OCI-LY1 (cell line): ENCODE results near the gene KDM4B.

ENCODE experiments used
- H2AFZ ChIP-seq: fragments of 200-600 bp; sonication (generic), shearing (Covaris generic); 2 replicates; pipeline ENCODE4 v1.6.0; 2014; ENCODE audit warnings: antibody characterized with exemption, mild to moderate bottlenecking, low read length
- H3F3A ChIP-seq: fragments of 200-600 bp; sonication (generic), shearing (Covaris generic); 2 replicates; pipeline ENCODE4 v1.6.0; 2014; ENCODE audit warnings: mild to moderate bottlenecking, antibody characterized with exemption, low read length, moderate library complexity; ENCODE audit not compliant: insufficient read depth
- H3K27ac ChIP-seq: fragments of 200-600 bp; sonication (generic); 2 replicates; pipeline ENCODE4 v1.5.1; 2014; ENCODE audit warnings: low read length, mixed run types, mild to moderate bottlenecking, low read depth; ENCODE audit not compliant: poor library complexity, severe bottlenecking
- H3K27me3 ChIP-seq: fragments of 200-600 bp; sonication (generic); 2 replicates; pipeline ENCODE4 v1.6.0; 2014; ENCODE audit warnings: antibody characterized with exemption, mild to moderate bottlenecking, low read length, moderate library complexity; ENCODE audit not compliant: insufficient read depth
- H3K36me3 ChIP-seq: fragments of 200-600 bp; sonication (generic); 2 replicates; pipeline ENCODE4 v1.6.1; 2014; ENCODE audit warnings: mild to moderate bottlenecking, antibody characterized with exemption, low read length, moderate library complexity, mixed read lengths; ENCODE audit not compliant: insufficient read depth
- H3K4me1 ChIP-seq: fragments of 200-600 bp; sonication (generic); 2 replicates; pipeline ENCODE4 v1.5.1; 2014; ENCODE audit warnings: mild to moderate bottlenecking, low read length, moderate library complexity; ENCODE audit not compliant: insufficient read depth, severe bottlenecking
- H3K4me2 ChIP-seq: fragments of 200-600 bp; sonication (generic), shearing (Covaris generic); 2 replicates; pipeline ENCODE4 v1.6.1; 2014; ENCODE audit warnings: low read length
- H3K4me3 ChIP-seq: fragments of 200-600 bp; sonication (generic); 2 replicates; pipeline ENCODE4 v1.5.1; 2014; ENCODE audit warnings: low read length, low read depth, mild to moderate bottlenecking, mixed read lengths; ENCODE audit not compliant: poor library complexity, severe bottlenecking
- H3K79me2 ChIP-seq: fragments of 200-600 bp; shearing (Covaris generic); 2 replicates; pipeline ENCODE4 v1.6.1; 2016; ENCODE audit warnings: mixed run types, low read length, mixed read lengths; ENCODE audit not compliant: insufficient read depth
- H3K9ac ChIP-seq: fragments of 200-600 bp; sonication (generic), shearing (Covaris generic); 2 replicates; pipeline ENCODE4 v1.6.1; 2014; ENCODE audit warnings: mild to moderate bottlenecking, low read length, mixed read lengths
- H3K9me2 ChIP-seq: fragments of 200-600 bp; sonication (generic), shearing (Covaris generic); 2 replicates; pipeline ENCODE4 v1.6.1; 2014; ENCODE audit warnings: low read depth, mild to moderate bottlenecking, low read length, mixed read lengths
- H3K9me3 ChIP-seq: fragments of 200-600 bp; shearing (Covaris generic); 2 replicates; pipeline ENCODE4 v1.6.1; 2014; ENCODE audit warnings: low read length, mixed read lengths
- H4K20me1 ChIP-seq: fragments of 200-600 bp; sonication (generic), shearing (Covaris generic); 2 replicates; pipeline ENCODE4 v1.6.0; 2016; ENCODE audit warnings: mild to moderate bottlenecking, low read length; ENCODE audit not compliant: insufficient read depth
- CTCF ChIP-seq: fragments of 200-600 bp; sonication (generic), shearing (Covaris generic); IDR thresholded peaks from 2 replicates; pipeline ENCODE4 v1.5.1; 2017; ENCODE audit warnings: mild to moderate bottlenecking, antibody characterized with exemption, low read length, moderate library complexity, mixed read lengths
- EZH2 ChIP-seq: fragments of 200-600 bp; sonication (generic), shearing (Covaris generic); IDR thresholded peaks from 2 replicates; pipeline ENCODE4 v1.8.0; 2017; ENCODE audit warnings: borderline replicate concordance, mixed run types, mild to moderate bottlenecking, antibody characterized with exemption, low read length, moderate library complexity, mixed read lengths

KDM4B gene

GRCh38 chr19:5023128-5023571 lies 54.2 kb downstream of the KDM4B start:
- TF ChIP-seq EZH2 (no peak), CTCF (no peak)
- Histone ChIP-seq H3K4me3 (no peak overlapping the region), H4K20me1 (no peaks in the 10 kb centered on the region), H3K36me3 (peaks cover 10% of the 10 kb centered on the region), H3K27ac (no peak overlapping the region), H3K9ac (no peak overlapping the region), H3F3A (no peaks in the 10 kb centered on the region; the same call in 1 of the 2 replicates), H3K9me3 (peaks cover 4% of the 10 kb centered on the region; the same call in 1 of the 2 replicates), H3K4me2 (no peak overlapping the region), H3K79me2 (no peaks in the 10 kb centered on the region), H3K9me2 (no peaks in the 10 kb centered on the region), H3K4me1 (peaks cover 11% of the 10 kb centered on the region), H2AFZ (no peak overlapping the region), H3K27me3 (no peaks in the 10 kb centered on the region)

- no peak overlapping the region for H2AFZ ChIP-seq
- H3K9me2 ChIP-seq = no peaks in the 10 kb centered on the region
- H3K79me2 ChIP-seq = no peaks in the 10 kb centered on the region
- no peak overlapping the region for H3K27ac ChIP-seq
- TF ChIP-seq CTCF = no peak
- TF ChIP-seq EZH2 = no peak
- no peak overlapping the region for H3K4me2 ChIP-seq
- H3K9me3 ChIP-seq = no peaks in the 10 kb centered on the region
- peaks cover 1% of the 10 kb centered on the region; the same call in 1 of the 2 replicates for H3F3A ChIP-seq
- H3K4me3 ChIP-seq = no peak overlapping the region
- no peaks in the 10 kb centered on the region for H4K20me1 ChIP-seq
- H3K27me3 ChIP-seq = no peaks in the 10 kb centered on the region
- H3K36me3 ChIP-seq = no peaks in the 10 kb centered on the region; the same call in 1 of the 2 replicates
- no peak overlapping the region for H3K9ac ChIP-seq
- peaks cover 11% of the 10 kb centered on the region for H3K4me1 ChIP-seq
Observed at GRCh38 chr19:5024282-5024681, 55.4 kb downstream of the KDM4B start.

GRCh38 chr19:5025027-5025426 lies 56.1 kb downstream of the KDM4B start:
- H3K4me3 ChIP-seq = no peak overlapping the region
- H2AFZ ChIP-seq = no peak overlapping the region
- H3K4me2 ChIP-seq = no peak overlapping the region
- no peaks in the 10 kb centered on the region for H3K27me3 ChIP-seq
- no peaks in the 10 kb centered on the region for H3K9me2 ChIP-seq
- H3K9ac ChIP-seq = no peak overlapping the region
- no peaks in the 10 kb centered on the region for H4K20me1 ChIP-seq
- TF ChIP-seq CTCF (no peak), EZH2 (no peak)
- no peak overlapping the region for H3K27ac ChIP-seq
- no peaks in the 10 kb centered on the region for H3K9me3 ChIP-seq
- H3K36me3 ChIP-seq = no peaks in the 10 kb centered on the region; the same call in 1 of the 2 replicates
- H3K79me2 ChIP-seq = no peaks in the 10 kb centered on the region
- H3K4me1 ChIP-seq = peaks cover 11% of the 10 kb centered on the region
- 0 out of 2 replicates have a peak, but pooled peaks cover 3% of the 10 kb centered on the region for H3F3A ChIP-seq
